GM10847 (cell line): ENCODE results near the gene ADGRE2.
"Not testable (repeated sequence)": the region's sequence is repeated elsewhere in the genome, so short reads cannot be mapped to it uniquely, and the experiment has no call there.

Source experiments
- POLR2A ChIP-seq: IDR thresholded peaks from 2 replicates; pipeline ENCODE4 v1.6.1; 2011; ENCODE audit not compliant: insufficient read length; ENCODE audit errors: extremely low read depth

The ADGRE2 gene

DNA sequence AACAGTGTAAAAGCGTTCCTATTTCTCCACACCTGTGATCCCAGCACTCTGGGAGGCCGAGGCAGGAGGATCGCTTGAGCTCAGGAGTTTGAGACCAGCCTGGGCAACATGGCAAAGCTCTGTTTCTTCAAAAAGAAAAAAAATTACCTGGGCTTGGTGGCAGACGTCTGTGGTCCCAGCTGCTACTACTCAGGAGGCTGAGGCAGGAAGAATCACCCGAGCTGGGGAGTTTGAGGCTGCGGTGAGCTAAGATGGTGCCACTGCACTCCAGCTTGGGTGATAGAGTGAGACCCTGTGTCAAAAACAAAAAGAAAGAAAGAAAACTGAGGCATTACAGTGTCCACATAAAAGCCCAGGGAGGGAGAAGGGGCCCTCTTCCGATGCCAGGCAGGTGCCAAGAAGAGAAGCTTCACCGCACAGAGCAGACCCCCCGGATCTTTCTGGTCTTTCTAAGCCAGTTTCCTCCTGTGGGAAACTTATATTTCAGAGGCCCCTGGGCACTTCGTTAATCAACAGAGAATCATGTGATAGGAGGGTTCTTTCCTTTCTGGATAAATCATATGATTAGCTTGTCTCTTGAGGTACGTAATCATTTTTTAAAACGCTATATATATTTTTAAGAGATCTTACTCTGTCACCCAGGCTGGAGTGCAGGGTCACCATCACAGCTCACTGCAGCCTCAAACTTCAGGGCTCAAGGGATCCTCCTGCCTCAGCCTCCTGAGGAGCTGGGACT lies at the start of gene ADGRE2:
Gene ADGRE2 (minus strand): TSS at position 451 of the 736 bp plus-strand sequence. CDS start 1,804 bp downstream, outside the sequence.
- TF ChIP-seq POLR2A = not testable (repeated sequence)

DNA sequence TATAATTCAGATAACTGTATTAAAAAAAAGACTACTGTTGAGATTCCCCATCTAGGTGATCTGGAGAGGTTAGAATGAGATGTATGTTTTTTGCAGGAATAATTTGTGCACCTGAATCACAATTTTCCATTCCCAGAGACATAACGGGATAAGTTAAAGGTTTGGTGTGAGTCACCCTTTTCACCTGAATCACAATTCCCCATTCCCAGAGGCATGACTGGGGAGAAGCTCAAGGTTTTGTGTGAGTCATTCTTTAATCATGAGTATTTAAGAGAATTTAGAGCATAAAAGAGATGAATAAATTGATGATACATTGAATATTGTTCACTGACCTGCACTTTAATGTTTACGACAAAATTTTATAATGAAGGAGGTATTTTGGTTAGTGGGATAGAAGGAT lies 47.6 kb upstream of the ADGRE2 start:
- TF ChIP-seq POLR2A = no peak

DNA sequence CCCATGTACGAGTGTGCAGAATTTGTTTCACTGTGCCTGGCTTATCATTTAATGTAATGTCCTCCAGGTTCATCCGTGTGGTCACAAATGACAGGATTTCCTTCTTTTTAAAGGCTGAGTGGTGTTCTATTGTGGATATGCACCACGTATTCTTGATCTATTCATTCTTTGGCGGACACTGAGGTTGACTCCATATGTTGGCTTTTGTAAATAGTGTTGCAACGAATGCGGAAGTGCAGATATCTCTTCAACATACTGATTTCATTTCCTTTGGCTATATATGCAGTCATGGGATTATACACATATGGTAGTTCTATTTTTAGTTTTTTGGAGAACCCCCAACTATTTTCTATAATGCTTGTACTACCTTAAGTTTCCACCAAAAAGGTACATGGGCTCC lies 43.6 kb upstream of the ADGRE2 start:
- TF ChIP-seq POLR2A = no peak

DNA sequence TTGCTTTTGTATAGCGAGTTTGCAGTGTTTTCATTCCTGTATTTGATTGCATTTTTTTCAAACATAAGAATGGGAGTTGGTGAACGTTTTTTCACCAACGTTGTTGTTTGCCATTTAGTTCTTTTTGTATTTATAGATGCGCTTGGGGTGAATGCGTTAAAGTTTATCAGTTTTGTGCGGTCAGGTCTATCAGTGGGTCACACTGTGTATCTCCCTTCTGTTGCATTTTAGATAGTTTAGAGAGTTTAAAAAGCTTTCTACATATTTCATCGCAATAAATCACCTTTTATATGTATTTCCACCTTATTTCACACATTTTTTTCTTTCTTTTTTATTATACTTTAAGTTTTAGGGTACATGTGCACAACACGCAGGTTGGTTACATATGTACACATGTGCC lies 40.2 kb upstream of the ADGRE2 start:
- no peak for TF ChIP-seq POLR2A

DNA sequence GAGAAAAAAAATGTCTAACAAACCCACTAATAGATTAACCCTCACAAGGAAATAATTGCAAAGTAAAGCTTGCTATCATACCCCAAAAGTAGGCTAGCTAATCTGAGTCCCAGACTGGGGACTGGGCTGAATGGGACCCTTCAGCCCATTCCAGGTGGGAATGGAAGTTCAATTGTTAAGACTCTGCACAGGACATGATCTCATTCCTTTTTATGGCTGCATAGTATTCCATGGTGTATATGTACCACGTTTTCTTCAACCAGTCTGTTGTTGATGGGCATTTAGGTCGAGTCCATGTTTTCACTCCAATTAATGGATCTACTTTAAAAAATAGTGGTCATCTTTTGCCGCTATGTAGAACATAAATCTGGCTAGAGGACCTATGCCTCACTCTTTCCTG lies 38.7 kb upstream of the ADGRE2 start:
- no peak for TF ChIP-seq POLR2A

DNA sequence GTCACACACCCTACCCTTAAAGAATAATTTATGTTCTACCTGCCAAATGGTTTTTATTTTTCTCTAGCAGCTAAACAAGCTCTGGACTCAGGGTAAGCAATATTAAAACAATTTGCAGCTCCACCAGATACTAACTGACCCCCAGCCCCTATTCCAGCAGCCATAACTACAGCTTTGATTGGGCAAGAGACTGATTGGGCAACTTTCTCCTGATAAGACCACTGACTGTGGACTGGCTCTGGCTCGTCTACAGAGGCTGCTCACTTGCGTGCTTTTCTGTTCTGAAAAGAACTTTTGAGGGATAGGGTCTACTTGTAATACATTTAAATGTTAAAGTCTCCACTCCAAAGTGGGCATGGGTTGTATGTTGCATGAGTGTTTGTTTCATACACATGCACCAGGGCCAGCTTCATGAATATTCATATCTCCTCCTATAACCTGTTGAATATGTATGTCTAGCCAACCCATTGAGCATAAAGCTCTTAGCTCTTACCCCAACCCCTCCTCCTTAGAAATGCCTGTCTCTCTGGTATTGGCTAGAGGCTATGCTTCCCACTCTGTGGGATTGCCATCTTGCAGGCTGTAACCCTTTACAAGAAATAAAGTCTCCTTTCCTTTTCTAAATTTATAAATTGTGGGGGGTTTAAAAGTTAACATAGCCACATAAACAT lies 36.8 kb upstream of the ADGRE2 start:
- no peak for TF ChIP-seq POLR2A

DNA sequence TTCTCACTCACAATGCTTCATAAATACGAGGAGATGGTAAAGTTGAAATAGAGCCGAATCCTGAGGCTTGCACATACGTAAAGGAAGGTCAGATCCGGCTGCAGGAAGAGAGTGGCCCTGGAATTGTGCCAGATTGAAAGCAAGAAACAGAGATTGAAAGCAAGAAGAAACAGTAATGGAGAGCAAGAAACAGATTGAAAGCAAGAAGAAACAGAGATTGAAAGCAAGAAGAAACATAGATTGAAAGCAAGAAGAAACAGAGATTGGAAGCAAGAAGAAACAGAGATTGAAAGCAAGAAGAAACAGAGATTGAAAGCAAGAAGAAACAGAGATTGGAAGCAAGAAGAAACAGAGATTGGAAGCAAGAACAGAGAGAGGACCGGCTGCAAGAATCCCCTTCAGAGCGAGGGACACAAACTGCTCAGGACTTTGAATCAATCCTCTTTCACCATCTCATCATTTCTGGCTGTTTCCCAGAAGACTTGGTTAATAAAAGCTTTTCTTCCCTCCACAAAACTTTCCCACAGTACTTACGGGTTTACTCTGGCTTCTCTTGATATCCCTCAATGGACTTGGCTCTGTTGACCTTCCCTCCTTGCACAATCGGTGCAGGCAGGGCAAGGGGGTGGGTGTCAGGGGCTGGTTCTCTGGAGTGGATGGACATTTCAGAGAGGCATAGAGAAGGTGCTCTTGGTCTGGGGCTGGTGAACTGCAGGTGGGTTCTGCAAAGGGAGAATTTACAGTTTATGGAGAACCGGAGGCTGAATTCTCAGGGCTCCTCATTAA lies 31.1 kb upstream of the ADGRE2 start:
- no peak for TF ChIP-seq POLR2A

DNA sequence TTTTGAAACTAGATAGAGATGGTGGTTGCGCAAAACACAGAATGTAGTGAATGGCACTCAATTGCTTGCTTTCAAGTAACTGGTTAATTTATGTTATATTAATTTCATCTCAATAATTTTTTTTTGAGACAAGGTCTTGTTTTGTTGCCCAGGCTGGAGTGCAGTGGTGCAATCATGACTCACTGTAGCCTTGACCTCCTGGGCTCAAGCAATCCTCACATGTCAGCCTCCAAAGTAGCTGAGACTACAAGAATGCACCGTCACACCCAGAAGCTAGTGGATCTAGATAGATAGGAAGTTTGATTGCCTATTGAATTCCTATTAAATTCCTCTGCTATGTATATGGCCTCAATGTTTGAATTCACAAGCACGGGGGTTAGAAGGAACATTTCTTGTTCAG lies 26.4 kb upstream of the ADGRE2 start:
- no peak for TF ChIP-seq POLR2A

DNA sequence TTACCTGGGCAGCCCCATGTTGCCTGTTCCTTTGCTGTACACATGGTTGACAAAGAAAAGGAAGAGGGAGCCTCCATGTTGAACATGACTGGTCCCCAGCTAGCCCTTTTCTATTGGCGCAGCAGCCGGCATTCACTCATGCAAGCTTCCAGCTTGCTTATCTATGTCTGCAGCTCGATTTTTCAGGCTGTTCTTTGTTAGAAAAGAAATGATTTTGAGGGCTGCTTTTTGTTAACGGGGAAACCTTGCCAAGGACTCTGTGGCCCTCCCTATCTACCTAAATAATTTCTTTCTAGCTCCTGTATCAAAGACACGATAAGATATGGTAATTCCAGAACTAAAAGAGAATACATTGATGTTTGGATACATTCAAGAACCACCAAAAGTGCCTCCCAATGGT lies 20.4 kb upstream of the ADGRE2 start:
- no peak for TF ChIP-seq POLR2A

DNA sequence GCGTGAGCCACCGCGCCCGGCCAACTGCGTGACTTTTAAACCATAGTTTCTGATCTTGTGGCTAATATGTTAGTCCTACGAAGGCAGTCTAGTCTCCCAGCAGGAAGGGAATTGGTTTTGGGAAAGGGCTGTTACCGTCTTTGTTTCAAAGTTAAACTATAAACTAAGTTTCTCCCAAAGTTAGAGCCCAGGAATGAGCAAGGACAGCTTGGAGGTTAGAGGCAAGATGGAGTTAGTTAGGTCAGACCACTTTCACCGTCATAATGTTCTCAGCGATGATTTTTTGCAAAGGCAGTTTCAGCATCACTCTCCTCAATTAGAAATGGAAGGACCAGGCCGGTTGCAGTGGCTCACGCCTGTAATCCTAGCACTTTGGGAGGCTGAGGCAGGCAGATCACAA lies 17.7 kb upstream of the ADGRE2 start:
- no peak for TF ChIP-seq POLR2A

DNA sequence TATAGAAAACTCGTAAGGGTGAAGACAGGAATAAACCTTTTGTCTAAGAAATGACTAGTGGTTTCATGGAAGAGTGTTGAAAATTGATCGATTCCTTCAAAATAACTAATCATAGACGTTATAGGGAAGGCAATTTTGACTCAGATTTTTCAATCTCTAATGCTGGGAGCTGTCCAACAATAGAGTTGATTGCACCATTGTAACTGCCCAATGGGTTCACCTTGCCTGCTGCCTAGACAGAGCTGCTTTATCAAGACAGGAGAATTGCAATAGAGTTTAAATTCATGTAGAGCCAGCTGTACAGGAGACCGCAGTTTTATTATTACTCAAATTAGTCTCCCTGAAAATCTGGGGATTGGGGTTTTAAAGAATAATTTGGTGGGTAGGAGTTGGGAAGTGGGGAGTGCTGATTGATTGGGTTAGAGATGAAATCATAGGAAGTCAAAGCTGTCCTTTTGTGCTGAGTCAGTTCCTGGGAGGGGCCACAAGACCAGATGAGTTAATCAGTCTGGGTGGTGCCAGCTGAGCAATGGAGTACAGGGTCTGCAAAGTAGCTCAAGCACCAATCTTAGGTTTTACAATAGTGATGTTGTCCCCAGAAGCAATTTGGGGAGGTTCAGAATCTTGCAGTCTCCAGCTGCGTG lies 16.8 kb upstream of the ADGRE2 start:
- TF ChIP-seq POLR2A = no peak

DNA sequence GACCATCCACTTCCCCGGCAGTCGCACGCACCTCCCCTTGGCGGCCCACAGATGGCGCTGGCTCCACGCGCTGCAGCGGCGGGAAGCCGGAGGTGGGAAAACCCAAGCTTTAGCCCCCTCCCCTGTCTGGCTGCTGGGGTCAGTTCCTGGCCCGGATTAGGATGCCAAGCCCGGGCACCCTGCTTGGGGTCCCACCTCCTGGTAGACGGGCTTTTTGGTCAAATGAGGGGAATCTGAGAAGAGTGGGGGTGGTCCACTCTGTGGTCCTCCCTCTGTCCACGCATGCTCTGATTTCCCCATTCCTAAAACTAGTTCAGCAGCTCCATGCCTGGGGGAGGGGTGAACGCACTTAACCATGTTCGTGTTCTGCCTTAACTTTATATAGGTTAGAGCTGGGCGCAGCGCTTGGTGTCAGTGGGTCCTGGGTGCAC lies 8.1 kb upstream of the ADGRE2 start:
- no peak for TF ChIP-seq POLR2A

DNA sequence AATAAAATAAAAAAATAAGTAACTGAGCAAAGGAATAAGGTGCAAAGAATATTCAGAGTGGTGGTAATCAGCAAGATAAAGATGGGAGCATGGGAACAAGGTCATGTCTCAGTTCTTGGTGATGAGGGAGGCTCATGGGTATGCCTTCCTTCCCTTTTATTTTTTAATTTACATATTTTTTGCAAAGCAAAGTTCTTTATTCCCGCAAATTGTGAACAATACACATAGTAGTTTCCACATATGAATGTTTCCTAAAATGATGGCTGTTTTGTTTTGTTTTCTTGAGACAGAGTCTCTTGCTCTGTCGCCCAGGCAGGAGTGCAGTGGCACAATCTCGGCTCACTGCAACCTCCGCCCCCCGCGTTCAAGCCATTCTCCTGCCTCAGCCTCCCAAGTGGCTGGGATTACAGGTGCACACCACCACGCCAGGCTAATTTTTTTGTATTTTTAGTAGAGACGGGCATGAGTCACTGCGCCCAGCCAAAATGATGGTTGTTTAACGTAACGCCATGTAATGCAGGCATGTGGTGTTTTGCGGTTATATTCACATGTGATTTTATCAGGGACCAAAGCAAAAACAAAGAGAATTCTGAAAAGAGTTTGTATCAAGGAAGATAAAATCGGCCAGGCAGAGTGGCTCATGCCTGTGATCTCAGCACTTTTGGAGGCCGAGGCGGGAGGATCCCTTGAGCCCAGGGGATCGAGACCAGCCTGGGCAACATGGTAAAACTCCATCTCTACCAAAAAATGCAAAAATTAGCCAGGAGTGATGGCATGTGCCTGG lies 4.5 kb upstream of the ADGRE2 start:
- TF ChIP-seq POLR2A = no peak

DNA sequence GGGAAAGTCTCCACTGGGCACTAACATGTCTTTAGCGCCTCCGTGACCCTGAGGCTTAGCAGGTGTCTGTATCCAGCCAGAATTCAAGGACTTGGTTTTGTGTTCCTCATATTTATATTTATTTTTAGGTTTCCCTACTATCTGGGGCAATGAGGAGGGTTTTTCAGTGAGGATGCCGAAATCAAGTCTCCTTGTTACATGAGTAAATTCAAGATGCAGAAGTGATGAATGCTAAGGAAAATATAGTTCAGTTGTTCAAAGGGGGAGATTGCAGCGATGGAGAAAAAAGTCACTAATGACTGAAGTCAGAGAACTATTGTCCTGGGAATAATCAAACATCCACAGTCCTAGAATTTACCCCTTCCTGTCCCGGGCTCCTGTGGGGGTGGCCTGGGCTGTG lies 791 bp upstream of the ADGRE2 start:
- TF ChIP-seq POLR2A = no peak
